ENCODE measurements around the gene COG7.

COG7 gene

DNA sequence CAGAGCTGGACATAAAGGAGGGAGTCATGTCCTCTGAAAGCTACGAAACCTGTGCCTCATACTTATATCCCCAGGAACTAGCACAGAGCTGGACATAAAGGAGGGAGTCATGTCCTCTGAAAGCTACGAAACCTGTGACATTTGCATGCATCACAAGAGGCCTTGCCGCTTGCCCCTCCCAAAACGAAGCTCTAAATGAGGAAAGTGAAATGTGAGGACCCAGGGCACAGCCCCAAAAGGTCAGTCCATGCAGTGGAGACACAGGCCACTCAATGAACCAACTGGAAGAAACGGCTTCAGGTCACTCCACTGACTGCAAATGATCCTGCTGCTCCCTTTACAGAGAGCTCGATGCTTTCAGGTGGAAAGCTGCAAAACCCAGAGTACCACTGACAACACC lies 38.3 kb downstream of the COG7 start:
- H3K4me1 ChIP-seq (ENCODE audit: low read length): no peaks in the 10 kb centered on the region
- no peak overlapping the region for H2AFZ ChIP-seq (ENCODE audit: low read length)
- H3F3A ChIP-seq (ENCODE audit: insufficient read depth, low read length): no peaks in the 10 kb centered on the region
- TF ChIP-seq EZH2phosphoT487 (IDR thresholded peaks at IDR 0.05; ENCODE audit: low read length) (no peak), EZH2 (optimal IDR thresholded peaks at IDR 0.05; ENCODE audit: low read depth, low read length) (no peak), CTCF (IDR thresholded peaks at IDR 0.05; ENCODE audit: low read length) (no peak)
- H3K4me3 ChIP-seq (ENCODE audit: low read length): no peak overlapping the region
- no peaks in the 10 kb centered on the region for H3K9me2 ChIP-seq (replicated peaks; ENCODE audit: insufficient read depth, low read length)
- no peak overlapping the region for H3K27ac ChIP-seq (ENCODE audit: low read length)
- no peaks in the 10 kb centered on the region for H3K36me3 ChIP-seq (replicated peaks; ENCODE audit: insufficient read depth, low read length)
- H4K20me1 ChIP-seq (ENCODE audit: insufficient read depth, low read length): no peaks in the 10 kb centered on the region
- no peak for DNase-seq
- no peaks in the 10 kb centered on the region for H3K9me3 ChIP-seq (replicated peaks; ENCODE audit: insufficient read depth, low read length)
- H3K9ac ChIP-seq (ENCODE audit: low read length): no peak overlapping the region
- H3K27me3 ChIP-seq (replicated peaks; ENCODE audit: insufficient read depth, low read length): no peaks in the 10 kb centered on the region
- no peak overlapping the region for H3K4me2 ChIP-seq (ENCODE audit: low read depth, low read length)
- H3K79me2 ChIP-seq (ENCODE audit: low read length): no peaks in the 10 kb centered on the region

DNA sequence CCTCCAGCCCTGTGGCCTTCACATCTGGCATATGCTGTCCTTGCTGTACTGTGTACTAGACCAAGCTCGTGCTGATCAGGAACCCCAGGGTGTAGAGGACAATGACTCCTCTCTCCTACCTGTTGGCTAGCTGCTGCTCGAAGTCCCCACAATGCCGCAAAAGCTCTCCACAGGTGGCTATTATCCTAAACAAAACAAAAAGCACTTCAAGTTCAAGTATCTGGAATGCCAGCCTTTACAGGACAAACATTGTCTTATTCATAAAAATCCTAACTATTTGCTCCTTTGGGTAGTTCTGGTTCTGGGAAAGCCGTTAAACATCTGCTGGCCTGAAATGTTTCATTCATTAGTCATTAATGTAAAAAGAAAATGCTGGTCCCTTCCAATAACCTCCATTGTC lies 42.8 kb downstream of the COG7 start:
- Histone ChIP-seq H3K79me2 (ENCODE audit: low read length) (no peaks in the 10 kb centered on the region), H3K9me3 (replicated peaks; ENCODE audit: insufficient read depth, low read length) (no peaks in the 10 kb centered on the region), H3K4me3 (ENCODE audit: low read length) (no peak overlapping the region), H3K9ac (ENCODE audit: low read length) (no peak overlapping the region), H3K27me3 (replicated peaks; ENCODE audit: insufficient read depth, low read length) (no peaks in the 10 kb centered on the region), H3K9me2 (replicated peaks; ENCODE audit: insufficient read depth, low read length) (no peaks in the 10 kb centered on the region), H2AFZ (ENCODE audit: low read length) (no peak overlapping the region), H3F3A (ENCODE audit: insufficient read depth, low read length) (peaks cover 19% of the 10 kb centered on the region), H3K36me3 (replicated peaks; ENCODE audit: insufficient read depth, low read length) (no peaks in the 10 kb centered on the region), H4K20me1 (ENCODE audit: insufficient read depth, low read length) (no peaks in the 10 kb centered on the region), H3K4me2 (ENCODE audit: low read depth, low read length) (no peak overlapping the region), H3K4me1 (ENCODE audit: low read length) (peaks cover 26% of the 10 kb centered on the region), H3K27ac (ENCODE audit: low read length) (no peak overlapping the region)
- no peak for DNase-seq
- no peak for TF ChIP-seq CTCF (IDR thresholded peaks at IDR 0.05; ENCODE audit: low read length)
- no peak for TF ChIP-seq EZH2 (optimal IDR thresholded peaks at IDR 0.05; ENCODE audit: low read depth, low read length)

DNA sequence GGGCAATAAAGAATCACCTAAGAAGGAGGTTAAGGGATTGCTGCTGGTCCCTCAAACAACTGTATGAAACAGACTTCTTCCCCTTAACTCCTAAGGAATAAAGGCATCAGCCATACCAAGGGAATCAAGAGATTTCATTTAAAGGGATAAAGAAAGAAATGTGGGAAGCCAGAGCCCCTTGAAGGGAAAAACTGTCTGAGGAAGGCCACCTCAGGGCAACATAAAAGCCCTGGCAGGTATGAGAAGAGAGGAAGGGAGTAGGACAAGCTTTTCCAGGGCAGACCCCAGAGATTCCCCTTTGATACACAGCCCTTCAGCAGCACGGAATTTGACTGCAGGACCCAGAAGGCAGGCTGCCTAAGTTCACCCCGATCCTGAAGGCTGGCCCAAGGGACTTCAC lies 43.5 kb downstream of the COG7 start:
- Histone ChIP-seq H3K4me2 (ENCODE audit: low read depth, low read length) (no peak overlapping the region), H4K20me1 (ENCODE audit: insufficient read depth, low read length) (no peaks in the 10 kb centered on the region), H3K9me2 (replicated peaks; ENCODE audit: insufficient read depth, low read length) (no peaks in the 10 kb centered on the region), H2AFZ (ENCODE audit: low read length) (no peak overlapping the region), H3K79me2 (ENCODE audit: low read length) (no peaks in the 10 kb centered on the region), H3K36me3 (replicated peaks; ENCODE audit: insufficient read depth, low read length) (no peaks in the 10 kb centered on the region), H3K9ac (ENCODE audit: low read length) (no peak overlapping the region), H3K4me3 (ENCODE audit: low read length) (no peak overlapping the region), H3K4me1 (ENCODE audit: low read length) (peaks cover 32% of the 10 kb centered on the region), H3K27me3 (replicated peaks; ENCODE audit: insufficient read depth, low read length) (no peaks in the 10 kb centered on the region), H3K27ac (ENCODE audit: low read length) (no peak overlapping the region), H3K9me3 (replicated peaks; ENCODE audit: insufficient read depth, low read length) (no peaks in the 10 kb centered on the region), H3F3A (ENCODE audit: insufficient read depth, low read length) (peaks cover 25% of the 10 kb centered on the region)
- TF ChIP-seq CTCF (IDR thresholded peaks at IDR 0.05; ENCODE audit: low read length) (no peak), EZH2phosphoT487 (IDR thresholded peaks at IDR 0.05; ENCODE audit: low read length) (no peak), EZH2 (optimal IDR thresholded peaks at IDR 0.05; ENCODE audit: low read depth, low read length) (no peak)
- no peak for DNase-seq
